Neuronal stem cell (in vitro differentiated cells): ENCODE data around the gene TAMM41.
A peak's percentile ranks its signal among the peaks of the same experiment; 100 is the strongest.

Experiments
- DNase-seq: peaks from one replicate; pipeline ENCODE4 v3.0.0-alpha.2; 2013; ENCODE audit warnings: low spot score
- H2AFZ ChIP-seq: one replicate; pipeline ENCODE4 v1.6.1; 2013; ENCODE audit warnings: mild to moderate bottlenecking, low read length, inconsistent platforms
- H2AK5ac ChIP-seq: 2 replicates; pipeline ENCODE4 v1.6.1; 2013; ENCODE audit warnings: low read depth, mild to moderate bottlenecking, inconsistent platforms, low read length, moderate library complexity, mixed read lengths
- H2BK120ac ChIP-seq: 2 replicates; pipeline ENCODE4 v1.6.1; 2013; ENCODE audit warnings: low read depth, mild to moderate bottlenecking, inconsistent platforms, low read length, moderate library complexity, mixed read lengths
- H2BK12ac ChIP-seq: one replicate; pipeline ENCODE4 v1.6.1; 2013; ENCODE audit warnings: low read length, inconsistent platforms
- H2BK15ac ChIP-seq: 2 replicates; pipeline ENCODE4 v1.6.1; 2013; ENCODE audit warnings: mild to moderate bottlenecking, low read length, inconsistent platforms, mixed read lengths
- H2BK5ac ChIP-seq: one replicate; pipeline ENCODE4 v1.6.1; 2013; ENCODE audit warnings: inconsistent platforms, mild to moderate bottlenecking, low read length, moderate library complexity
- H3K14ac ChIP-seq: one replicate; pipeline ENCODE4 v1.6.1; 2013; ENCODE audit warnings: low read length, inconsistent platforms
- H3K18ac ChIP-seq: 2 replicates; pipeline ENCODE4 v1.6.1; 2013; ENCODE audit warnings: low read length, inconsistent platforms
- H3K23ac ChIP-seq: 2 replicates; pipeline ENCODE4 v1.6.1; 2013; ENCODE audit warnings: low read depth, mild to moderate bottlenecking, mixed read lengths, low read length, inconsistent platforms; ENCODE audit not compliant: poor library complexity
- H3K27ac ChIP-seq: replicated peaks from 3 replicates; pipeline ENCODE4 v1.5.1; 2013; ENCODE audit warnings: low read length, inconsistent platforms
- H3K27me3 ChIP-seq, 3 experiments: 2 replicates each; pipeline ENCODE4 v1.6.1; 2013; ENCODE audit warnings: low read length in 3 of 3, mild to moderate bottlenecking in 2 of 3, inconsistent platforms in 1 of 3, low read depth in 1 of 3, mixed read lengths in 1 of 3, moderate library complexity in 1 of 3; ENCODE audit not compliant: control insufficient read depth in 3 of 3, insufficient read depth in 3 of 3
- H3K36me3 ChIP-seq, 2 donors: replicated peaks in 1 of 2; 2 replicates each; pipeline ENCODE4 v1.6.1; 2013; ENCODE audit warnings: low read length in 2 of 2; ENCODE audit not compliant: control insufficient read depth in 2 of 2, insufficient read depth in 2 of 2
- H3K4ac ChIP-seq: 2 replicates; pipeline ENCODE4 v1.6.1; 2013; ENCODE audit warnings: inconsistent platforms, mild to moderate bottlenecking, low read length, moderate library complexity
- H3K4me1 ChIP-seq, 2 donors: 1 replicate in 1 of 2; 2 replicates in 1 of 2; pipeline ENCODE4 v1.6.1; 2013; ENCODE audit warnings: low read length in 2 of 2, low read depth in 1 of 2; ENCODE audit not compliant: control insufficient read depth in 2 of 2, insufficient read depth in 1 of 2
- H3K4me2 ChIP-seq: one replicate; pipeline ENCODE4 v1.6.1; 2013; ENCODE audit warnings: mild to moderate bottlenecking, low read length, inconsistent platforms; ENCODE audit not compliant: insufficient read depth, poor library complexity, severe bottlenecking
- H3K4me3 ChIP-seq, 2 donors: 2 replicates each; pipeline ENCODE4 v1.5.1; 2013; ENCODE audit warnings: low read length in 2 of 2, mild to moderate bottlenecking in 2 of 2, inconsistent platforms in 1 of 2, moderate library complexity in 1 of 2
- H3K79me1 ChIP-seq: one replicate; pipeline ENCODE4 v1.6.1; 2013; ENCODE audit warnings: low read depth, mild to moderate bottlenecking, inconsistent platforms, low read length, moderate library complexity
- H3K9ac ChIP-seq: one replicate; pipeline ENCODE4 v1.6.1; 2013; ENCODE audit warnings: mild to moderate bottlenecking, low read depth, low read length, inconsistent platforms; ENCODE audit not compliant: poor library complexity
- H3K9me3 ChIP-seq, 2 donors: replicated peaks in 1 of 2; 2 replicates each; pipeline versions ENCODE3 to v1.6.1; 2013; ENCODE audit warnings: low read length in 2 of 2, mild to moderate bottlenecking in 2 of 2, inconsistent platforms in 1 of 2, low read depth in 1 of 2, mixed read lengths in 1 of 2, moderate library complexity in 1 of 2; ENCODE audit not compliant: control insufficient read depth in 2 of 2, insufficient read depth in 1 of 2
- H4K8ac ChIP-seq: one replicate; pipeline ENCODE4 v1.6.1; 2013; ENCODE audit warnings: low read depth, mild to moderate bottlenecking, inconsistent platforms, low read length, moderate library complexity
- H4K91ac ChIP-seq: one replicate; pipeline ENCODE4 v1.6.1; 2013; ENCODE audit warnings: low read length, low read depth, mild to moderate bottlenecking, inconsistent platforms; ENCODE audit not compliant: poor library complexity
- WGBS, 2 donors: extraction: QIAGEN DNeasy Blood & Tissue Kit; methylation state at CpG; one replicate each; pipeline ENCODE4 v1.1.7; 2013; ENCODE audit warnings: missing lambda C conversion rate in 2 of 2, mixed read lengths in 1 of 2; ENCODE audit not compliant: insufficient read length in 2 of 2, insufficient replicate concordance in 1 of 2; ENCODE audit errors: extremely low coverage in 2 of 2; 5-methylcytosine and 5-hydroxymethylcytosine counted together

The TAMM41 gene

DNA sequence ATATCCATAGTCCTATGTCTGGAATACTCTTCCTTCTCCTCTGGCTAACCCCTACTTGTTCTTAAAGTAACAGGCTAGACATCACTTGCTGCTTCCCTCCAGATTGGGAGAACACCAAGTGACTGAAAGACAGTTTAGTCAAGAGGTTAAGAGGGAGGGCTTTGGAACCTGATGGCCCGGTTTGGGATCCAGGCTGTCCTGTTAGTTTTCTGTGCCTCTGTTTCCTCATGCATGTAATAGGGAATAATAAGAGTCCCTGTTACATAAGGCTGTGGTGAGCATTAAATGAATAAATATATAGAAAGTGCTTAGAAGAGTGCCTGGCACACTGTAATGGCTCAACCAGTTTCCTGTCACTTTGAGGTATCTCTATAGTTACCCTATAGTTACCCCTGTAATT, 66.3 kb downstream of the TAMM41 start:
- Histone ChIP-seq H3K27ac (no peak overlapping the region), H3K9ac (no peak overlapping the region), H3K4me2 (no peak overlapping the region), H2AFZ (no peak overlapping the region), H2BK15ac (no peak overlapping the region), H3K4ac (no peak overlapping the region), H2BK12ac (no peak overlapping the region), H2AK5ac (no peak overlapping the region), H3K79me1 (no peaks in the 10 kb centered on the region), H3K4me1 (peaks cover 0 to 2% of the 10 kb centered on the region in 2 donors), H3K27me3 (no peaks in the 10 kb centered on the region), H3K4me3 (no peak overlapping the region), H3K18ac (no peak overlapping the region), H3K36me3 (peaks cover 0 to 3% of the 10 kb centered on the region in 2 donors), H3K14ac (no peak overlapping the region), H4K91ac (no peak overlapping the region), H3K9me3 (peaks cover 0 to 3% of the 10 kb centered on the region in 2 donors), H2BK120ac (no peak overlapping the region), H4K8ac (no peak overlapping the region), H2BK5ac (no peak overlapping the region), H3K23ac (no peak overlapping the region)
- no CpG with 5 or more reads among the region's 1 CpG for WGBS, 2 donors
- no peak for DNase-seq

DNA sequence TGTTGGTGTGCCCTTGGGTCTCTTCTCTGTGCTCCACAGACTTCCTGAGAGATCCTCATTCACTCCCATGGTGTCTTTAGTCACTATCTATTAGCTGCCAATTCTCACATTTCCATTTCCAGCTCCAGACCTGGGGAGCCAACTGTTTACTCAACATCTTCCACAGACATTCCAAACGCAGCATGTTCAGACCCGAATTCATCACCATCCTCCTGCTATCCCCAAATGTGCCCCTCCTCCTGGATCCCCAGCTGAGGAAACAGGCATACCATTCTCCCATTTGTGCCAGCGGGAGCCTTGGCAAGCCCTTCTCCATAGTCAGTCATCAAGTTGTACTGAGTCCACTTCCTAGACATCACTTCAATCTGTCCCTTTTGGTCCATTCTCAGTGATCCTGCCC, 67.1 kb downstream of the TAMM41 start:
- no peak overlapping the region for H4K91ac ChIP-seq
- H2BK120ac ChIP-seq: no peak overlapping the region
- H3K9ac ChIP-seq: no peak overlapping the region
- no peaks in the 10 kb centered on the region for H3K79me1 ChIP-seq
- H3K4ac ChIP-seq: no peak overlapping the region
- no peak overlapping the region for H2AK5ac ChIP-seq
- H4K8ac ChIP-seq: no peak overlapping the region
- H3K18ac ChIP-seq: no peak overlapping the region
- H3K27ac ChIP-seq: no peak overlapping the region
- H3K9me3 ChIP-seq: peaks cover 0 to 3% of the 10 kb centered on the region in 2 donors
- H3K4me1 ChIP-seq: no peaks in the 10 kb centered on the region
- no peak for DNase-seq
- no peak overlapping the region for H2BK12ac ChIP-seq
- H3K36me3 ChIP-seq: peaks cover 0 to 3% of the 10 kb centered on the region in 2 donors
- no peak overlapping the region for H3K14ac ChIP-seq
- H2AFZ ChIP-seq: no peak overlapping the region
- H2BK15ac ChIP-seq: no peak overlapping the region
- WGBS, 2 donors: no CpG with 5 or more reads among the region's 3 CpGs
- no peak overlapping the region for H3K4me2 ChIP-seq
- H3K27me3 ChIP-seq: no peaks in the 10 kb centered on the region
- H3K4me3 ChIP-seq: no peak overlapping the region
- H3K23ac ChIP-seq: no peak overlapping the region
- H2BK5ac ChIP-seq: no peak overlapping the region

- Histone ChIP-seq H3K27me3 (no peaks in the 10 kb centered on the region), H3K4ac (no peak overlapping the region), H2BK15ac (no peak overlapping the region), H2BK120ac (no peak overlapping the region), H3K4me2 (no peak overlapping the region), H3K4me1 (no peaks in the 10 kb centered on the region), H3K4me3 (no peak overlapping the region), H3K18ac (no peak overlapping the region), H3K27ac (no peak overlapping the region), H4K8ac (no peak overlapping the region), H2AFZ (no peak overlapping the region), H2AK5ac (no peak overlapping the region), H4K91ac (no peak overlapping the region), H3K36me3 (peaks cover 0 to 3% of the 10 kb centered on the region in 2 donors), H3K9me3 (peaks cover 0 to 3% of the 10 kb centered on the region in 2 donors), H3K79me1 (no peaks in the 10 kb centered on the region), H3K9ac (no peak overlapping the region), H2BK12ac (no peak overlapping the region), H3K23ac (no peak overlapping the region), H2BK5ac (no peak overlapping the region), H3K14ac (no peak overlapping the region)
- WGBS, 2 donors: no CpG with 5 or more reads among the region's 2 CpGs
- no peak for DNase-seq
Observed at GRCh38 chr3:11778248-11778647, 68.4 kb downstream of the TAMM41 start.

- H3K27ac ChIP-seq: no peak overlapping the region
Observed at GRCh38 chr3:11776346-11776745, 70.3 kb downstream of the TAMM41 start.

More at GRCh38 chr3:11776346-11776745, 70.3 kb downstream of the TAMM41 start:
- H4K8ac ChIP-seq: peak overlapping the region; percentile 43
- peaks cover 0 to 3% of the 10 kb centered on the region in 2 donors for H3K9me3 ChIP-seq
- H3K36me3 ChIP-seq: peaks cover 0 to 3% of the 10 kb centered on the region in 2 donors
- no peak overlapping the region for H2BK12ac ChIP-seq
- no peak for DNase-seq
- no peak overlapping the region for H2BK5ac ChIP-seq
- H3K18ac ChIP-seq: peak overlapping the region; percentile 17
- H3K79me1 ChIP-seq: no peaks in the 10 kb centered on the region
- H4K91ac ChIP-seq: no peak overlapping the region
- H3K23ac ChIP-seq: peak overlapping the region; percentile 43
- no peak overlapping the region for H2AFZ ChIP-seq
- no peak overlapping the region for H3K4ac ChIP-seq
- H2BK15ac ChIP-seq: no peak overlapping the region
- H3K4me3 ChIP-seq: no peak overlapping the region
- no peaks in the 10 kb centered on the region for H3K4me1 ChIP-seq
- no peaks in the 10 kb centered on the region for H3K27me3 ChIP-seq
- no peak overlapping the region for H2AK5ac ChIP-seq
- H3K4me2 ChIP-seq: no peak overlapping the region
- H2BK120ac ChIP-seq: no peak overlapping the region
- H3K14ac ChIP-seq: peak overlapping the region; percentile 71
- H3K9ac ChIP-seq: peak overlapping the region; percentile 70
- no CpG with 5 or more reads among the region's 8 CpGs for WGBS, 2 donors
